ENCODE data around the gene CLECL1.

DNA sequence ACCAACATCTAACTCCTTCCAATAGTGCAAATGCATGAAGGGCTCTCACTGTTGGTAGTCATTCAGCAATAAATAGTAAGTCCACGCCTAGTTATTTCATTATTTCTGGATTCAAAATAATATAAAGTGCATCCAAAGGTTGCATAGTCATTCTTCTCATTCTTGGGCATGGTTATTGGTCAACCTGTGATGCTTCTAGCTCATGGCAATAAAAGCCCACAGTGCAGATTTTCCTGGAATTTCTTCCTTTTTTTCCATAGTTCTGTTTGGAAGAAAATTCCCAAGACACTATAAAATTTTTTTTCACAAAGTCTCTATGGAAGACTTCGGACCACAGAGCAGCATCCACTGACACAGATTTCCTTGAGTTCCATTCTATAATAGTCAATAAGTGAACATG is 20.2 kb upstream of the CLECL1 start:
- no peak for TF ChIP-seq ZNF121 (CRISPR knock-in tag; conservative IDR thresholded peaks at IDR 0.05)
- no peak for TF ChIP-seq ZBTB11 (CRISPR knock-in tag; IDR thresholded peaks at IDR 0.05)
- TF ChIP-seq, protein P1, sequence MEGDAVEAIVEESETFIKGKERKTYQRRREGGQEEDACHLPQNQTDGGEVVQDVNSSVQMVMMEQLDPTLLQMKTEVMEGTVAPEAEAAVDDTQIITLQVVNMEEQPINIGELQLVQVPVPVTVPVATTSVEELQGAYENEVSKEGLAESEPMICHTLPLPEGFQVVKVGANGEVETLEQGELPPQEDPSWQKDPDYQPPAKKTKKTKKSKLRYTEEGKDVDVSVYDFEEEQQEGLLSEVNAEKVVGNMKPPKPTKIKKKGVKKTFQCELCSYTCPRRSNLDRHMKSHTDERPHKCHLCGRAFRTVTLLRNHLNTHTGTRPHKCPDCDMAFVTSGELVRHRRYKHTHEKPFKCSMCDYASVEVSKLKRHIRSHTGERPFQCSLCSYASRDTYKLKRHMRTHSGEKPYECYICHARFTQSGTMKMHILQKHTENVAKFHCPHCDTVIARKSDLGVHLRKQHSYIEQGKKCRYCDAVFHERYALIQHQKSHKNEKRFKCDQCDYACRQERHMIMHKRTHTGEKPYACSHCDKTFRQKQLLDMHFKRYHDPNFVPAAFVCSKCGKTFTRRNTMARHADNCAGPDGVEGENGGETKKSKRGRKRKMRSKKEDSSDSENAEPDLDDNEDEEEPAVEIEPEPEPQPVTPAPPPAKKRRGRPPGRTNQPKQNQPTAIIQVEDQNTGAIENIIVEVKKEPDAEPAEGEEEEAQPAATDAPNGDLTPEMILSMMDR (IDR thresholded peaks at IDR 0.05 in 2 of 3, conservative IDR thresholded peaks at IDR 0.05 in 1 of 3; ENCODE audit: insufficient read depth in 2 of 3, low read depth in 1 of 3, low read length in 3 of 3): no peak
- TF ChIP-seq EP300 (IDR thresholded peaks at IDR 0.05; ENCODE audit: low read length): no peak
- no peak for TF ChIP-seq CTCFL (IDR thresholded peaks at IDR 0.05; ENCODE audit: borderline replicate concordance, insufficient read depth, low read depth, low read length, poor library complexity, severe bottlenecking)
- TF ChIP-seq FOXP1 (CRISPR knock-in tag; IDR thresholded peaks at IDR 0.05): no peak
- TF ChIP-seq ZZZ3 (IDR thresholded peaks at IDR 0.05): no peak
- no peak for TF ChIP-seq ZNF165 (CRISPR knock-in tag; IDR thresholded peaks at IDR 0.05; ENCODE audit: borderline replicate concordance)
- TF ChIP-seq ZFP91 (CRISPR knock-in tag; IDR thresholded peaks at IDR 0.05): no peak
- no peak for TF ChIP-seq MTA2 (IDR thresholded peaks at IDR 0.05; ENCODE audit: low read depth)
